ENCODE measurements around the gene RPLP2. TPM values are rescaled to one million over a fixed set of nuclear protein-coding genes. Genes with fewer than 3 reads are reported as not detected.
A peak's percentile ranks its signal among the peaks of the same experiment; 100 is the strongest.

The RPLP2 gene
- total RNA-seq, 6 experiments from 2014 or later: 1,532 to 1,781 (median 1,709) TPM

- H3K4me1 Mint-ChIP-seq (ENCODE audit: low read depth): peaks cover 6% of the 10 kb centered on the region; the same call in 1 of the 2 replicates
- H3K9me3 Mint-ChIP-seq: no peaks in the 10 kb centered on the region
- H3K36me3 Mint-ChIP-seq (ENCODE audit: low read depth): no peaks in the 10 kb centered on the region
- peak; percentile 27; the same call in 1 of the 2 replicates for TF ChIP-seq CTCF (IDR thresholded peaks at IDR 0.05)
- H3K4me3 Mint-ChIP-seq: no peak overlapping the region
- no peak overlapping the region for H3K27ac Mint-ChIP-seq
- peaks cover 7% of the 10 kb centered on the region for H3K27me3 Mint-ChIP-seq (ENCODE audit: insufficient read depth)
- no peak for DNase-seq
Observed at GRCh38 chr11:855796-856195, 46.0 kb downstream of the RPLP2 start.

GRCh38 chr11:856397-856796 is 46.6 kb downstream of the RPLP2 start:
- Mint-ChIP-seq H3K27ac (no peak overlapping the region), H3K4me3 (no peak overlapping the region), H3K9me3 (no peaks in the 10 kb centered on the region), H3K4me1 (ENCODE audit: low read depth) (peaks cover 6% of the 10 kb centered on the region; the same call in 1 of the 2 replicates), H3K27me3 (ENCODE audit: insufficient read depth) (peaks cover 11% of the 10 kb centered on the region), H3K36me3 (ENCODE audit: low read depth) (no peaks in the 10 kb centered on the region)
- no peak for TF ChIP-seq CTCF (IDR thresholded peaks at IDR 0.05)
- no peak for DNase-seq

GRCh38 chr11:858053-858761 is 48.4 kb downstream of the RPLP2 start:
- no peak overlapping the region for H3K4me3 Mint-ChIP-seq

GRCh38 chr11:858762-859339 is 49.1 kb downstream of the RPLP2 start:
- H3K4me3 Mint-ChIP-seq: no peak overlapping the region
- peaks cover 6% of the 10 kb centered on the region; the same call in 1 of the 2 replicates for H3K4me1 Mint-ChIP-seq (ENCODE audit: low read depth)
- DNase-seq: no peak
- H3K36me3 Mint-ChIP-seq (ENCODE audit: low read depth): no peaks in the 10 kb centered on the region
- no peaks in the 10 kb centered on the region for H3K9me3 Mint-ChIP-seq
- no peak overlapping the region for H3K27ac Mint-ChIP-seq
- no peak for TF ChIP-seq CTCF (IDR thresholded peaks at IDR 0.05)
- peaks cover 13% of the 10 kb centered on the region for H3K27me3 Mint-ChIP-seq (ENCODE audit: insufficient read depth)

More at GRCh38 chr11:858053-858761, 48.4 kb downstream of the RPLP2 start:
- TF ChIP-seq CTCF (IDR thresholded peaks at IDR 0.05): no peak
- peaks cover 6% of the 10 kb centered on the region; the same call in 1 of the 2 replicates for H3K4me1 Mint-ChIP-seq (ENCODE audit: low read depth)
- peaks cover 13% of the 10 kb centered on the region for H3K27me3 Mint-ChIP-seq (ENCODE audit: insufficient read depth)
- no peaks in the 10 kb centered on the region for H3K9me3 Mint-ChIP-seq
- no peak for DNase-seq
- H3K27ac Mint-ChIP-seq: no peak overlapping the region
- no peaks in the 10 kb centered on the region for H3K36me3 Mint-ChIP-seq (ENCODE audit: low read depth)

- Mint-ChIP-seq H3K36me3 (ENCODE audit: low read depth) (no peaks in the 10 kb centered on the region), H3K27me3 (ENCODE audit: insufficient read depth) (peaks cover 13% of the 10 kb centered on the region), H3K27ac (peak overlapping the region; percentile 21; the same call in 1 of the 2 replicates), H3K9me3 (no peaks in the 10 kb centered on the region), H3K4me3 (peak overlapping the region; percentile 41; the same call in 1 of the 2 replicates), H3K4me1 (ENCODE audit: low read depth) (peaks cover 6% of the 10 kb centered on the region; the same call in 1 of the 2 replicates)
- TF ChIP-seq CTCF (IDR thresholded peaks at IDR 0.05): no peak
- peak; percentile 57 for DNase-seq
Observed at GRCh38 chr11:859394-860131, 49.8 kb downstream of the RPLP2 start.

Data from HFFc6 (cell line).